Ovary (tissue), 9 donors: Measurements from ENCODE around the gene ZFYVE9. TPM values are rescaled to one million over a fixed set of nuclear protein-coding genes. Genes with fewer than 3 reads are reported as not detected.

Experiments used
- DNase-seq, 5 donors: peaks; one replicate each; pipeline ENCODE4 v3.0.0-alpha.2; 2019 to 2020
- H3K27ac ChIP-seq, 2 donors: fragments of 200-600 bp; one replicate each; pipeline versions ENCODE4 v1.5.1 to v1.8.0; 2019 to 2022
- H3K27me3 ChIP-seq: fragments of 200-600 bp; one replicate; pipeline ENCODE4 v1.8.0; 2022
- H3K36me3 ChIP-seq: fragments of 200-600 bp; sonication (generic); one replicate; pipeline ENCODE4 v1.5.1; 2019
- H3K4me1 ChIP-seq: one replicate; pipeline ENCODE4 v1.8.1; 2013; ENCODE audit warnings: mild to moderate bottlenecking, moderate library complexity; ENCODE audit not compliant: insufficient read depth
- H3K4me3 ChIP-seq: fragments of 200-600 bp; sonication (generic); one replicate; pipeline ENCODE4 v1.5.1; 2017
- H3K9me3 ChIP-seq, 2 donors: fragments of 200-600 bp in 1 of 2; sonication (generic) in 1 of 2; one replicate each; pipeline versions ENCODE4 v1.5.1 to v1.8.1; 2013 to 2019; ENCODE audit warnings: mild to moderate bottlenecking in 1 of 2, moderate library complexity in 1 of 2
- EP300 ChIP-seq: sonication (generic); formaldehyde crosslinking; IDR thresholded peaks from one replicate; pipeline ENCODE4 v1.6.1; 2017; ENCODE audit warnings: antibody characterized with exemption
- POLR2A ChIP-seq: fragments of 450-650 bp; IDR thresholded peaks from one replicate; pipeline ENCODE4 v1.6.1; 2017; ENCODE audit warnings: antibody characterized with exemption, mild to moderate bottlenecking, moderate library complexity
- WGBS, 3 donors: extraction: QIAGEN DNeasy Blood & Tissue Kit in 1 of 3; methylation state at CpG; one replicate each; pipeline versions ENCODE4 v1.1.5 to v1.1.7; 2013 to 2017; 5-methylcytosine and 5-hydroxymethylcytosine counted together
- intact Hi-C, 4 donors: fragments of 100-400 bp; cut with DNase I; formaldehyde crosslinking; loops; one replicate each; pipeline versions ENCODE4 v1.11.0 to v1.15.1; 2022 to 2023
- polyA plus RNA-seq, 2 donors: library from polyadenylated mRNA; stranded (reverse); fragments of 200-250 nt in 1 of 2; fragments of 350-450 nt in 1 of 2; fragmentation: Illumina TruSeq in 1 of 2; extraction: RNeasy Lipid Tissue Mini Kit (QIAGEN cat#74804) in 1 of 2; gene quantifications; one replicate each; pipeline ENCODE4 v1.2.3, GENCODE V29; 2013 to 2014
- total RNA-seq, 7 donors: library from RNA; depleted of rRNA in 2 of 7; stranded (reverse); fragments of >200 nt in 2 of 7; fragmentation: NEBNext Ultra II Directional in 3 of 7; extraction: Animal tissue kit (Norgen Biotek cat#: 25700) in 3 of 7; gene quantifications; one replicate each; pipeline versions ENCODE4 v1.1.0 to v1.2.4, GENCODE V29; 2016 to 2023
- TF ChIP-seq, protein P1 (sequence below), 3 donors: fragments of 450-650 bp in 2 of 3; fragments of 200-600 bp in 1 of 3; IDR thresholded peaks; one replicate each; pipeline versions ENCODE4 v1.5.1 to v1.8.0; 2016 to 2022; ENCODE audit warnings: antibody characterized with exemption in 3 of 3, mild to moderate bottlenecking in 1 of 3
- donor health status: DM: no; HTN: no; CAD: no; lungs with moderate emphysema.
- donor health status: DM: no; HTN: no; CAD: no.
- donor health status: Bipolar disorder and iron deficiency.
- donor health status: DM: yes; HTN: yes; CAD: no.
- donor health status: DM: no; HTN: no; CAD: no.
- donor health status: DM: yes; HTN: yes; CAD: no.

The ZFYVE9 gene
- total and polyA plus RNA-seq, 9 donors = 12.9 to 40.8 (median 33.4) TPM

- intact Hi-C loops = no loop called here
- Histone ChIP-seq H3K9me3 (no peaks in the 10 kb centered on the region), H3K27me3 (no peaks in the 10 kb centered on the region), H3K4me3 (no peak overlapping the region), H3K4me1 (no peaks in the 10 kb centered on the region), H3K36me3 (no peaks in the 10 kb centered on the region), H3K27ac (no peak overlapping the region)
- 95 to 97% (median 97%) methylated on average over 1 of the region's 1 CpG for WGBS, 3 donors
- no peak for TF ChIP-seq POLR2A
- DNase-seq = no peak
Measured at GRCh38 chr1:52233463-52233862, 91.6 kb downstream of the ZFYVE9 start.

DNA sequence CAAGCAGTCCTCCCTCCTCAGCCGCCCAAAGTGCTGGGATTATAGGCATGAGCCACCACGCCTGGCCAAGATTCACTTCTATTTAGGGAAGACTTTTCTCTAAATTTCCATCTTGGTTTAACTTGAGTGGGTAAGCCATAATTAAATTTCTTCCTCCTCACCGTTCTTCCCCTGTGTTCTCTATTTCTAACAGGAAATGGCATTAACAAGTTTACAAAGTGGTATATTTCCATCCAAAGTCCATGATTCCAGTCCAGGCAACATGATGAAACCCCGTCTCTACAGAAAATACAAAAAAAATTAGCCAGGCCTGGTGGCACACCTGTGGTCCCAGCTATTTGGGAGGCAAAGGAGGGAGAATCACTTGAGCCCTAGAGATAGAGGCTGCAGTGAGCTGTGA, 92.1 kb downstream of the ZFYVE9 start:
- no peak for DNase-seq
- no peak overlapping the region for H3K4me3 ChIP-seq
- no peaks in the 10 kb centered on the region for H3K36me3 ChIP-seq
- H3K27me3 ChIP-seq = no peaks in the 10 kb centered on the region
- H3K4me1 ChIP-seq = peaks cover 1% of the 10 kb centered on the region
- intact Hi-C loops = no loop called here
- TF ChIP-seq, protein P1, sequence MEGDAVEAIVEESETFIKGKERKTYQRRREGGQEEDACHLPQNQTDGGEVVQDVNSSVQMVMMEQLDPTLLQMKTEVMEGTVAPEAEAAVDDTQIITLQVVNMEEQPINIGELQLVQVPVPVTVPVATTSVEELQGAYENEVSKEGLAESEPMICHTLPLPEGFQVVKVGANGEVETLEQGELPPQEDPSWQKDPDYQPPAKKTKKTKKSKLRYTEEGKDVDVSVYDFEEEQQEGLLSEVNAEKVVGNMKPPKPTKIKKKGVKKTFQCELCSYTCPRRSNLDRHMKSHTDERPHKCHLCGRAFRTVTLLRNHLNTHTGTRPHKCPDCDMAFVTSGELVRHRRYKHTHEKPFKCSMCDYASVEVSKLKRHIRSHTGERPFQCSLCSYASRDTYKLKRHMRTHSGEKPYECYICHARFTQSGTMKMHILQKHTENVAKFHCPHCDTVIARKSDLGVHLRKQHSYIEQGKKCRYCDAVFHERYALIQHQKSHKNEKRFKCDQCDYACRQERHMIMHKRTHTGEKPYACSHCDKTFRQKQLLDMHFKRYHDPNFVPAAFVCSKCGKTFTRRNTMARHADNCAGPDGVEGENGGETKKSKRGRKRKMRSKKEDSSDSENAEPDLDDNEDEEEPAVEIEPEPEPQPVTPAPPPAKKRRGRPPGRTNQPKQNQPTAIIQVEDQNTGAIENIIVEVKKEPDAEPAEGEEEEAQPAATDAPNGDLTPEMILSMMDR (IDR thresholded peaks at IDR 0.05) = no peak
- TF ChIP-seq EP300 = no peak
- TF ChIP-seq POLR2A = no peak
- no peak overlapping the region for H3K27ac ChIP-seq
- no peaks in the 10 kb centered on the region for H3K9me3 ChIP-seq
- 96 to 98% (median 98%) methylated on average over 4 of the region's 4 CpGs for WGBS, 3 donors

- TF ChIP-seq POLR2A (no peak), EP300 (no peak)
- no peaks in the 10 kb centered on the region for H3K36me3 ChIP-seq
Measured at GRCh38 chr1:52234708-52235107, 92.8 kb downstream of the ZFYVE9 start.

DNA sequence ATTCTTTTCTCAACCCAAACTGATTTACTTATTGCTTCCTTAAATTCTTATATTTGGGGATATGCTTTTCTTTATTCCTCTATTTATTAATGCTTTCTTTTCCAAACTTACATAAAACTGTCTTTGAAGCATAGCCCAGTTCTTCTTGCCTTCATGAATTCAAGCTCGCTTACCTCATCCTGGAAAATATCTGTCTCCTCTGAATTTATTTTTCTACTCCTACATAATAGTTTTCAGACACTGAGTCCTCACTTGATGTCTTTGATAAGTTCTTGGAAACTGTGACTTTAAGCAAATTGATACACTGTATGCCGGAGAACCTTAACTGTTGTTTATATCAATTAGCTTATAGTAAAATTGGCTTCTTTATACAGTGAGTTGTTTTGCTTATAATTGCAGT, 93.8 kb downstream of the ZFYVE9 start:
- H3K36me3 ChIP-seq = no peaks in the 10 kb centered on the region
- no peak for DNase-seq
- no peaks in the 10 kb centered on the region for H3K27me3 ChIP-seq
- no peaks in the 10 kb centered on the region for H3K9me3 ChIP-seq
- H3K27ac ChIP-seq = no peak overlapping the region
- no peak for TF ChIP-seq POLR2A
- TF ChIP-seq, protein P1 (IDR thresholded peaks at IDR 0.05) = no peak
- no peak for TF ChIP-seq EP300
- intact Hi-C loops = no loop called here
- H3K4me1 ChIP-seq = peaks cover 1% of the 10 kb centered on the region
- H3K4me3 ChIP-seq = no peak overlapping the region
- WGBS, 3 donors = 63 to 90% (median 86%) methylated on average over 2 of the region's 2 CpGs

More at GRCh38 chr1:52234708-52235107, 92.8 kb downstream of the ZFYVE9 start:
- H3K27ac ChIP-seq = no peak overlapping the region
- no peaks in the 10 kb centered on the region for H3K9me3 ChIP-seq
- no peak overlapping the region for H3K4me3 ChIP-seq
- H3K4me1 ChIP-seq = peaks cover 1% of the 10 kb centered on the region
- intact Hi-C loops = no loop called here
- DNase-seq = no peak
- no peaks in the 10 kb centered on the region for H3K27me3 ChIP-seq

DNA sequence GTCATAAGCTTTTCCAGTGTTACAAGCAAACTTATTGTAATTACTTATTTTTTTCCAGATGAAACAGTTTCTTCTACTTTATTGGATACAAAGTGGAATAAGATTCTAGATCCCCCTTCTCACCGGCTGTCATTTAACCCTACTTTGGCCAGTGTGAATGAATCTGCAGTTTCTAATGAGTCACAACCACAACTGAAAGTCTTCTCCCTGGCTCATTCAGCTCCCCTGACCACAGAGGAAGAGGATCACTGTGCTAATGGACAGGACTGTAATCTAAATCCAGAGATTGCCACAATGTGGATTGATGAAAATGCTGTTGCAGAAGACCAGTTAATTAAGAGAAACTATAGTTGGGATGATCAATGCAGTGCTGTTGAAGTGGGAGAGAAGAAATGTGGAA, 95.5 kb downstream of the ZFYVE9 start:
- H3K27ac ChIP-seq = no peak overlapping the region
- H3K4me1 ChIP-seq = peaks cover 1% of the 10 kb centered on the region
- DNase-seq = no peak
- no peaks in the 10 kb centered on the region for H3K36me3 ChIP-seq
- H3K9me3 ChIP-seq = no peaks in the 10 kb centered on the region
- 74 to 80% (median 75%) methylated on average over 1 of the region's 1 CpG for WGBS, 3 donors
- H3K4me3 ChIP-seq = no peak overlapping the region
- H3K27me3 ChIP-seq = no peaks in the 10 kb centered on the region
- TF ChIP-seq EP300 = no peak
- TF ChIP-seq, protein P1 (IDR thresholded peaks at IDR 0.05) = no peak
- intact Hi-C loops = no loop called here

DNA sequence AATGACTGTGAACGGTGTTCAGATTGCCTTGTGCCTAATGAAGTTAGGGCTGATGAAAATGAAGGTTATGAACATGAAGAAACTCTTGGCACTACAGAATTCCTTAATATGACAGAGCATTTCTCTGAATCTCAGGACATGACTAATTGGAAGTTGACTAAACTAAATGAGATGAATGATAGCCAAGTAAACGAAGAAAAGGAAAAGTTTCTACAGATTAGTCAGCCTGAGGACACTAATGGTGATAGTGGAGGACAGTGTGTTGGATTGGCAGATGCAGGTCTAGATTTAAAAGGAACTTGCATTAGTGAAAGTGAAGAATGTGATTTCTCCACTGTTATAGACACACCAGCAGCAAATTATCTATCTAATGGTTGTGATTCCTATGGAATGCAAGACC, 96.6 kb downstream of the ZFYVE9 start:
- DNase-seq = no peak
- no peak overlapping the region for H3K4me3 ChIP-seq
- TF ChIP-seq, protein P1 (IDR thresholded peaks at IDR 0.05) = no peak
- no peak for TF ChIP-seq EP300
- TF ChIP-seq POLR2A = no peak
- H3K27ac ChIP-seq = no peak overlapping the region
- peaks cover 1% of the 10 kb centered on the region for H3K4me1 ChIP-seq
- no peaks in the 10 kb centered on the region for H3K27me3 ChIP-seq
- intact Hi-C loops = no loop called here
- H3K36me3 ChIP-seq = no peaks in the 10 kb centered on the region
- WGBS, 3 donors = 59 to 71% (median 68%) methylated on average over 2 of the region's 2 CpGs
- no peaks in the 10 kb centered on the region for H3K9me3 ChIP-seq
